ENCODE measurements around the gene WSB1.

GRCh38 chr17:27299384-27300049 is 5.6 kb downstream of the WSB1 start:
- no peak for TF ChIP-seq POLR2A (IDR thresholded peaks at IDR 0.05; ENCODE audit: low read depth, low read length)
- no peak for TF ChIP-seq POLR2AphosphoS5 (IDR thresholded peaks at IDR 0.05; ENCODE audit: low read depth, low read length)
- no peak for TF ChIP-seq TAF1 (IDR thresholded peaks at IDR 0.05; ENCODE audit: borderline replicate concordance, low read depth, low read length)

Measured in GM12892 (cell line).